HTERT RPE-1 (cell line): ENCODE measurements around the gene TRMT44.
"Not testable (repeated sequence)": the region's sequence is repeated elsewhere in the genome, so short reads cannot be mapped to it uniquely, and the experiment has no call there.

Experiments used
- in situ Hi-C: fragments of 300-500 bp; cut with MboI; formaldehyde crosslinking; loops from 4 replicates; pipeline ENCODE4 v1.14.3; 2020; ENCODE audit warnings: low sequenced_read_pairs

The TRMT44 gene

DNA sequence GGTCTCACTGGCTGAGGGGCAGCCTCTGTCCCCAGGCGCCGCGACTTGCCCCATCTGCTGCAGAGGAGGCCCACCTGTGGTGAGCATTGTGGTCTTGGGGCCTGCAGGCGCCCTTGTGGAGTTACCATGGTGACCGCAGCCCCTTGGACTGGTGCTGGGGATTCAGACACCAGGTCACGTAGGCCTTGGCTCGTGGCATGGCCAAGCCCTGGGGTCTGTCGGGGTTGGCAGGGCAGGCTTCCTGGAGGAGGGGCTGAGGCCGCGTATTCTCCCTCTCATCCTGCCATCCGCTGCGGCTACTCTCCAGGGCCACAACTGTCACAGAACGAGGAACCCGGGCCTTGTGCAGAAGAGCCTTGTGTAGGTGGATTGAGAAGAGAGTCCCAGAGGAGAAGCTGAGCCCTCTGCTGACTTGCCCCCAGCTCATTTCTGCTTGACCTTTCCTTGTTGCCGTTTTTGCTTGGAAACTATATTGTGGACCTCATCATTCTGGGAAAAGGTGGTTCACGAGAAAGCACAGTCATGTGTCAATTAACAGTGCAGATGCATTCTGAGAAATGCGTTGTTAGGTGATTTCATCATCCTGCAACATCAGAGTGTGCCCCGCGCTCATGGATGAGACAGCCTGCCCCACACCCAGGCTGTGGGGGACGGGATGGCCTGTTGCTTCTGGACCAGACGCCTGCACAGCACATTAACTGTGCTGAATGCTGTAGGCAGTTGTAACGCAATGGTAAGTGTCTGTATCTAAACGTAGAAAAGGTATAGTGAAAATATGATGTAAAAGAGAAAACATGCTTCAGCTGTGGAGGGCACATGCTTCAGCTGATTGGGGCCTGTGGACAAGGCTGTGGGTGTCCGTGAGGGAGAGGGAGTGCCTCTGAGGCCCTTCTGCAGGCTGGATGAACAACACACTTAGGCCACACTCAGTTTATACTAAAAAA is 38.5 kb downstream of the TRMT44 start:
- in situ Hi-C loops, result no loop called here

DNA sequence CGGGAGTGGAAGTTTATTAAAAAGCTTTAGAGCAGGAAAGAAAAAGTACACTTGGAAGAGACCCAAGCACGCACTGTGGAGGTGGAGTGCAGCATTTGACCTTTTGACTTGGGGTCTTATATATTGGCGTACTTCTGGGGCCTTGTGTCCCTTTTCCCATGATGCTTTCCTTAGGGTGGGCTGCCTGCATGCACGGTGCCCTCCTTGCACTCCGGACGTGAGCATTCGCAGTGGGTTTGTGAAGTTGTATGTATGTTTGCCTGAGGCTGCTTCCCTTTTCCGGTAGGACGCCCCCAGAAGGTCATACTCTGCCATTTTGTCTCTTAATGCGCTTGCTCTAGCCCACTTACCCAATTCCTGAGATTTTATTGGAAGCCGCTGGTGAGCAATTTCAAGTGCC is 39.6 kb downstream of the TRMT44 start:
- in situ Hi-C loops, result no loop called here

DNA sequence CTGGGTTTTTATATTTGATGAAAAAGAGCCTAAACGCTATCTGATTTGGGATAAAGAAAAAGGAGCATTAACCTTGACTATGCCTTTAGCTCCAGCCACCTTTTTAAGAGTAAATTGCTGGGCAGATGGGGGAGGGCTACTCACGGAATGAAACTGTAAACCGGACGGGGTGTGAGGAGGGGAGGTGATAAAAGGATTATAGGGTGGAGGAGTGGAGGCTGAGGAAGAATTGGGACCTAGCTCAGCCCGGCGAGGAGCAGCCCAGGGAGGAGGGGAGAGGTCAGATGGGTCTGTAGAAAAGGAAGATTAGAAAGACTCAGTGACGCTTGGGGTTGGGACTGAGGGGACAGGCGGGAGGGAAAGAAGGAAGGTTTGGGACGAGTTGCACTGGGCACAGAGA is 46.1 kb downstream of the TRMT44 start:
- in situ Hi-C loops, result not testable (repeated sequence)

DNA sequence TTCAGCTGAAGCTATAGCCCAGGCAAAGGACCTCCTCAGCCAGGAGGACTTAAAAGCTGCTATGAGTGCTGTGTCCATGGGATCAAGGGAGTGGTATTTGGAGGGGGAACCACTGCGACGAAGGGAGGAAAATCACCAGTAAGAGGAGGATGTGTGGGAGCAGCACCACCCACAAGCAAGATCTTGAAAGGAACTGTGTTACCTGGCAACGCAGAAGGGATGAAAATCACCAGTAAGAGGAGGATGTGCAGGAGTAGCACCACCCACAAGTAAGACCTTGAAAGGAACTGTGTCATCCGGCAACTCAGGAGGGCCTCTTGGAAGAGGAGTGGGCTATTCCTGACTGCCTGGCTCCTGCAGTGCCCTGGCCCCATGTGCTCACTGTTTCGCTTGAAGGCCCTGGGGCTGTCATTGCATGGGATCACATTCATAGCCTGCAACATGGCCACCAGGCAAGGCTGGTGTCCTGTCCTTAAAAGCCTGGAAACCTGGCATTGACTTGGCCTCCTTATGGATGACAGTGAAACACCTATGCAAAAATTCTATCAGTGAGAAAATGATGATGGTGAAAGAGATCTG is 48.3 kb downstream of the TRMT44 start:
- in situ Hi-C loops, result no loop called here

DNA sequence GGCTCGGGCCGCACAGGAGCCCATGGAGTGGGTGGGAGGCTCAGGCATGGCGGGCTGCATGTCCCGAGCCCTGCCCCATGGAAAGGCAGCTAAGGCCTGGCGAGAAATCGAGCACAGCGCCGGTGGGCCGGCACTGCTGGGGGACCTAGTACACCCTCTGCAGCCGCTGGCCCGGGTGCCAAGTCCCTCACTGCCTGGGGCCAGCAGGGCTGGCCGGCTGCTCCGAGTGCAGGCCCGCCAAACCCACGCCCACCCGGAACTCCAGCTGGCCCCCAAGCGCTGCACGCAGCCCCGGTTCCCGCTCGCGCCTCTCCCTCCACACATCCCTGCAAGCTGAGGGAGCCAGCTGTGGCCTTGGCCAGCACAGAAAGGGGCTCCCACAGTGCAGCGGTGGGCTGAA is 50.9 kb downstream of the TRMT44 start:
- in situ Hi-C loops, result not testable (repeated sequence)

DNA sequence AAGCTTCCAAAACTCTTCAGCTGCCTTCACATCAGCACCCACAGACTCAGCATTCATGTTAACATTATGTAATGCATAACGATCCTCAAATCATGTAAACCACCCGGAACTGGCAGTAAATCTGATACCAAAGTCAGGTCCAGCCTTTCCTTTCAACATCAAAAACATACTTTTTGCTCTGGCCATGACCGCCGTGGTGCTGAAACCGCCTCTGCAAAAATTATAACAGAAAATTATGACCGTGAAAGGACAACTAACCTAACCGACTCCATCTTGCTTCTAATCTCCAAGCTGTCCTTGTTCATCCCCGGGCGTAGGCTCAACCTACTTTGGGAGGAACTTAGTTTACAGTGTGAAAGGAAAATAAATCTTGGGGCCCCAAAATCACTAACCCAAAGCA is 51.6 kb downstream of the TRMT44 start:
- in situ Hi-C loops, result no loop called here

DNA sequence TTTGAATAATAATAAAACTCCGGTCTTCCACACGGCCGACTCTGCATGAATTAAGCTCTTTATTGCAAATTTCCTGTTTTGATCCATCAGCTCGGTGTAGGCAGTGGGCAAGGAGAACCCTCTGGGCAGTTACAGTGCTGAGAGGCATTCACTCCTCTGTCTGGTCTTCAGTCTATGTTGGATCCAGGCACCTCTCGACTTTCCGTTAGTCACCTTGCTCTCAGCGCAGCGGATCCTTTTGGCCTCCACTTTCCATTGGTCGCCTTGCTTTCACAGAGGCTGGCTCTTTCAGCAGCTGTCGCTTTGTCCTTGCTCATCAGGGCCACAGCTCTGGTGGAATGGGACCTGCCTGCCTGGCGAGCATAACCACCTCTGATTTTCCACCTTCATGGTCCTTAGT is 52.9 kb downstream of the TRMT44 start:
- in situ Hi-C loops, result no loop called here

DNA sequence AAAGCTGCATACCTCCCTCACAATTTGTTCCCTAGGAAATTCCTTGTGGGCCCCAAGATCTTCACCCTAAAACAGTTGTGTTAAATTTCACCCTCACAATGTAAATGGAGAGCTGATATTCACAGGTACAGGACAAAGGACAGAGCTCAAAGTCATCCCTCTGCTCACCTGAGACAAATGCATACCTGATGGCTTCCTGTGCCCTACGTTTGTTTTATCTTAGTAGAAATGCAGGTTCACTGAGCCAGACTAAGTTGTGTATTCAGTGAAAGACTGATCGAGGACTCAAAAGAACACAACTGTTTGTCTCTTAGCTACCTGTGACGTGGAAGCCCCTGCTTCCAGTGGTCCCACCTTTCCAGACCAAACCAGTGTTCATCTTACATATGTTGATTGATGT is 53.6 kb downstream of the TRMT44 start:
- in situ Hi-C loops, result no loop called here

DNA sequence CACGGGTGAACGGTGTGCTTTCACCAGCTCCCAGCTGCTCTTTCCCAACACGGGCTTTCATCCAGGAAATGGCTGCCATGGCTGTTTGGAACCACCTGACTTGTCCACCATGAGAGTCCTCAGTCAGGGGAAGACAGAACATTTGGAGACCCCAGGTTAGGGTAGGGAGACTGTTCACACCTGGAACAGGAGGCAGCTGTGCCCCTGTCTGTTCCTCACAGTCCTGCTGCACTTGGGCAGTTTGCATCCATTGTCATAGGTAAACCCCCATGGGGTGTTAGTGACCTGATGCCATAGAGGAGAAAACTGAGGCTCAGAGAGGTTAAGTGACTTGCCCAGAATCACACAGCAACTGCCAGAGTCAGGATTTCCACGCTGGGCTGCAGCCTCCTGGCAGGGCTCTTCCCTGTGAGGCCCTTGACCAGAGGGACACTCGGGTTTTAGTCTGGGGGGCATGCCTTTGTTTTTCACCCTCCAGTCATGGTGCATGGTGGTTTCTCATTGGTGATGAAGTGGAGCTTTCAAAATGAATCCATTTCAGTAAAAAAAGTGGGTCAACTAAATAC is 54.5 kb downstream of the TRMT44 start:
- in situ Hi-C loops, result no loop called here

DNA sequence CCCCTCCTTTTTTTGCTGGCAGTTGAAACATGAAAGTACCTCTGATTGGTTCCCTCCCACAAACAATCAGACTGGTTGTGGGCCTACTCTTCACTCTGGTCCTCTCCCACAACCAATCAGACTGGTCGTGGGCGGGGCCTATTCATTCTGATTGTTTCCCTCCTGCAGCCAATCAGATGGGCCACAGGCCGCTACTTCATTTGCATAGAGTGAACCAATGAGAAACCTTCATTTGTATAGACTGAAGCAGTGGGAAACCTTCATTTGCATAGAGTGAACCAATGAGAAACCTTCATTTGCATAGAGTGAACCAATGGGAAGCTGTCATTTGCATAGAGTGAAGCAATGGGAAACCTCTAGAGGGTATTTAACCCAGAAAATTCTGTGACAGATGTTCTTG is 55.2 kb downstream of the TRMT44 start:
- in situ Hi-C loops, result no loop called here

DNA sequence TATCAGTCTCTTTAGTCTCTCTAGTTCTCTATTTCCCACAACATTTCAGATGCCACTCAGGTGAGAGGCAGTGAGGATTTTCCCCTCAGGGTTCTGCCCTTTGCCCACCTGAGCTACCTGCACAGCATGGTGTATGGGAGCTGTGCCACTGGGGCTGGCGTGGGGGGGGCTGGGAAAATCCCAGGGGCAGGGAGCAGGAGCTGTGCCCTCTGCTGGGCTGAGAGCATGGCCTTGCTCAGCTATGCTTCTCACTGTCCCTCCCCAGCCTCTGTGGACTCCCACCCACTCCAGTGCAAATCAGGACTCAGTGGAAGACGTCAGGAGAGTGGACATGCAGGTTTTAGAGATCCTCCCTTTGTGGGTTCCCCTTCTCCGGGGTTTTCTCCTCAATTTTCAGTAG is 57.2 kb downstream of the TRMT44 start:
- in situ Hi-C loops, result no loop called here

DNA sequence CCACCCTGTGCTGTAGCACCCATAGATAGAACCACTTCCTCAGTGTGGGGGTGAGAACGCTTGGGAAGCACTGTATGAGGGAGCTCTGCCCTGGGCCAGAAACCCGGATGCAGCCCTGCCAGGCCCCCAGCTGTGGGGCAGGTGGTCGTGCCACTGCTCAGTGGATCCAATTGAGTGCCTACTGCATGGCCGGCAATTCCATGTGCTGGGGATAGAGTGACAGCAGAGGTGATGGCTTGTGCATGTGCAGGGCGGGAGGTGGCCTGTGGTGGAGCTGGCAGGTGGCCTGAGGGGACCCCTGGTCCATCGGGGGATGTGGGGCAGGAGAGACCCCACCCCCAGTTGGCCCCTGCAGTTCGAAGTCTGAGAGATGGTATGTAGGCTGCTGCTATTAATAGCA is 60.4 kb downstream of the TRMT44 start:
- in situ Hi-C loops, result no loop called here

DNA sequence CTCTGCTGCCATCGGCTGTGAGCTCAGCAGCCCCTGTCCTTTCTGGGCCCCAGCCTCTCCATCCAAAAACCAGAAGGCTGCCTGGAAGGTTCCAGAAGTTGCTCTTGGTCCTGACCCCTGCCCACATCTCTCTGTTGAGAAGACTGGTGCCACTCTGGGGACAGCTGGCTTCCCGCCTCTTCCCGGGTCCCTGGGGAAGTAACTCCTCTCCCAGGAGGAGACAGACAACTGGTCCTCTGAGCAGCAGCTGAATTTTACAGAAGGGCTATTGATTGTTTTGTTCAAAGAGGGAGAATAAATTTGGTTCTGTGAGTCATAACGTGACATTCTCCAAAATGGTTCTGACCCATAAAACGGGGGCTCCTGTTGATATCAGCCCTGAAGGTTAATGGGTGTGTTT is 61.2 kb downstream of the TRMT44 start:
- in situ Hi-C loops, result no loop called here

DNA sequence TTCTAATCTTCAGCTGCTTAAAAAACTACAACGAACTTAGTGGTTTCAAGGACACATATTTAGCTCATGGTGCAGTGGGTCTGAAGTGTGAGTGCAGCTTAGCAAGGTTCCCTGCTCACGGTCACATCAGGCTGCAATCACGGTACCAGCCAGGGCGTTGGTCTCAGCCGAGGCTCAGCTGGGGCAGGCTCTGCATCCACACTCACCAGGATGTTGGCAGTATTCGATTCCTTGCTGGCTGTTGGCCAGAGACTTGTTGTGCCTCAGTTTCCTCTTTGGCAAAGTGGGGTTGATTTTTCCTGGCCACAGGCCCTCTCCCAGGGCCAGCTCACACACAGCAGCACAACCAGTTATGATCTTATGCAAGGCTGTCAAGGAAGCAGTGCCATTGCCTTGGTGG is 61.8 kb downstream of the TRMT44 start:
- in situ Hi-C loops, result no loop called here

DNA sequence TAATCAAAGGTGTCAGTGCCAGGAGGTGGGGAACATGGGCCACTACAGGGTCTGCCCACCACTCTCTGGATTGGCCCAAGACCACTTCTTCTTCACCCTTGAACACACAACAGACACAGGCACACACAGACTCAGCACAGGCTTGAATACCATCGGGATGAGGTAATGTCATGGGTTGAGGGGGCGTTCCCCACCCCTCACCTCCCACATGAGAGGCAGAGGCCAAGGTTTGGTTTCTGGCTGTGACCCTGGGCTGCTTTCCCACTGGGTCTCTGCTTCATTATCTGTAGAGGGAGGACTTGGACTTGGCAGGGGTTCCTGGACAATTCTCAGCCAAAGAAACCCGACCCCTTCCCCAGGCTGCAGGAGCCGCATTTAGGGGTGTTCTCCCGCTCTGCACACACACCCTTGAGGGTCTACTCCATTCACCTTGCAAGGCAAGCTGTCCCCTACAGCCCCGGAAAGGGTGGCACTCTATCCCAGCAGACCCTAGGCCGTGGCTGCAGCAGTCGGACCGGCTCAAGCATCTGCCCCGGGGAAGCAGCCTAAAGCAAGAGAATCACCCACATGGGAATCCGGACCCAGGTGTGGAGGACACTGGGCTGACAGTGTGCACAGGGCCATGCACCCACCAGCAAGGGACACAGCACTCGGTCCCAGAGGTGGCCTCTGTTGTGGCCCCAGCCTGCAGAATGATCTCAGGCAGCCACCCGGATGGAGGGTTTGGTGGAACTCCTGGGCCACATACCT is 62.4 kb downstream of the TRMT44 start:
- in situ Hi-C loops, result no loop called here

DNA sequence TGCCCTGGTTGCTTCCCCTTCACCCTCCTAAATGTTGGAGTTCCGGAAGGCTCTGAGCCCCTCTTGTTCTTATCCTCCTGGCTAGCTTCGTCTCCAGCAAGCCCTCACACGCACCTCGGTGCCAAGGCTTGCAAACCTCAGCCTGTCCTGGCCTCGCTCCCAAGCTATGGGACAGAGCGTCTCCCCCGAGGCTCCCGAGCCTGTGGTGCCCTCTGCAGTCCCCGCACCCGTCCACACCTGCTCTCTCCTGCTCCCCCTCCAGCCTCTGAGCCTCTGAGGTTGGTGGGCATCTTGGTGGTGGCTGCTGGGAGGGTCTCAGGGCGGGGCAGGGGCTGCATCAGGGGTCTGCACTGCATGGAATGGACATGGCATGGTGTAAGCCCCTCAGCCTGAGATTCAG is 63.2 kb downstream of the TRMT44 start:
- in situ Hi-C loops, result no loop called here

DNA sequence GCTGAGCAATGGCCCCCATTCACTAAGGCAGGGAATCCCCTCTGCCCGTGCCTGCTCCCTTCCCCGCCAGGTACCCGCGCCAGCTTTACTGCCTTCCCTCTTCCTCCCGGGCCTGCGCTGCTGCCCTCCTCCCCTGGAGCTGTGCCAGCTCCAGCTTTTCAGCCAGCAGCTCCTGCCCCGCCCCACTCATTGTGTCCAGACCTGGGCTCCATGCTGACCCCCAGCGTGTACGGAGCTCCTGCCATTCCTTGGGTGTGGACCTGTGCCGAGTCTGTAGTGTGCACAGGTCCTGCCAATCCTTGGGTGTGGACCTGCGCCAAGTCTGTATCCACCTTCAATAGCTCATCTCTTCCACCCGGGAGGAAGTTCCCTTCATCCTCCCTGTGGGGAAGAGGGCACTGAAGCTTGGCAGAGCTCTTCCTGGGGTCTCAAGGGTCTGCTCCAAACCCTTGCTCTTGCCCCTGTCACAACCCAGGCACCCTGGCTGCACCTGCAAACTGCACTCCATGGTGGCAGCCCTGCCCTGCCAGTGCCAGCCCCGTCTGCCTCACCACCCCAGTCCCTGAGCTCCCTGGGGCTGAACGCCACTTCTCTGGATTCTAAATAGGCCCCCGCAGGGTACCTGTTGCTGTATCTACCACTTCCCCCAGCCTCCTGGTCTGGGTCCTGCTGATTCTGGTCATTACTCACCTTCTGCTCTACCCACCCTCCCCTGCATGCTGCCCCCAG is 63.9 kb downstream of the TRMT44 start:
- in situ Hi-C loops, result no loop called here

DNA sequence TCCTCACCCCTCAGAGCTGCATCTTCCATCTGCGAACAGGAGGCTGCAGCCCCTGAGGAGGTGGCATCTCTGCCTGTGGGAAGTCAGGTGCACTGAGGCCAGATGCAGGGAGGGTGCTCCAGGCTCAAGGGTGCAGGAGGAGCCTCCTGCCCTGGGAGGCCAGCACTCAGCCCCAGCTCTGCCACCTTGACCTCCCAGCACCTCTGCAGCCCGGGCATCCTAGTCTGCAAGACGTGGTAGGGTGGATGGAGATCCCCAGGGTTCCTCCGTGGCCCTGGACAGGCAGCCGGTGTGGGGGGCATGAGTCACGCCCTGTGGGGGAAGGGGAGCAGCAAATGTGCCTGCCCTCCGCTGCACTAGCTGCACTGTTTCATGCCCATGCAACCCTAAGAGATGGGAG is 64.7 kb downstream of the TRMT44 start:
- in situ Hi-C loops, result no loop called here

DNA sequence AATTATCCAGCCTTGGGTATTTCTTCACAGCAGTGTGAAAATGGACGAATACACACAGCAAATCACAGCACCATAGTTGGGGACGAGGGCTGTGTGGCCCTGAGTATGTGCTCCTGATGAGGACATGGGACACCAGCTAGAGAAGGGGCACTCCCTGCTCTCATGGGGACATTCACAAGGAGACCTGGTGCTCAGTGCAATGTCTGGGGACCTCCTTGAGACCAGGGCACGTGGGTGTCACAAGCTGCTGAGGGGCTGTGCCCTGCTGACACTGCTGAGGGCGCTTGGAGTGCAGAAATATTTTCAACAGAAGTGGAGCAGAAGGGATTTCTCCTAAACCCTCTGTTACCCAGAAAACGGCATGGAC is 65.4 kb downstream of the TRMT44 start:
- in situ Hi-C loops, result no loop called here

DNA sequence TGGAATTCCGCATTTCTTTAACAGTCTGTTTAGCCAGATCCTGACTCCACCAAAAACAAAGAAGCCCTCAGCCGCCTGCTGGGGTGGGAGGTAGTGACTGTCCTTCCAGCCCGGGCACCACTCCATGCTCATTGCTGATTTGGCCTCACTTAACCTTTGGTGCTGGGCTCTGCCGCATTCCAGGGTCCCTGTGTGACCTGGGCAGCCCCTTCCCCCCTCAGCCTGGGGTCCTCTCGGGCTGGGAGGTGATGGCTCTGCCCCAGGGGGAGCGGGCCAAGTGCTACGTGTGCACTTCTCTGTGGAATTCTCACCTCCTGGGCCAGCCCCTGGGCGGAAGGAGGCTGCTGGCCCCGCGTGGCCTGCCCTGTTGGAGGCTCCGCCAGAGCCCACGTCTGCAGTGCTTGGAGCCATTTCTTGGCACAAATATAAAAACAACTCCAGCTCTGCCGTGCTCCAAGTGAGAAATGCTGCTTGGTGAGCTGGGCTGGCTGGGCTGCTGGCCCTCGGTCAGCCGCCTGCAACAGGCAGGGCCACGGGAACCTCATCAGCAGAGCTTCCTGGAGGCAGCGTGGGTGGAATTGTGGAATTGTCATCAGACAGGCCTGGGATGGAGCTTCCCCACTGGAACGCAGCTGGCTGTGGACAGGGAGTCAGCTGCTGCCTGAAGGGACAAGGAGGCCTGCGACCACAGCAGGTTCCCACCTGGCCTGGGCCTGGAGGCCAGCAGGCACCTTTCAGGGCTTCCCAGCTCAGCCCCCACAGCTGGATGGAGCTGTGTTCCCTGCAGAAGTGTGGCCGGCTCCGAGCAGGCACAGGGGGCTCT is 66.0 kb downstream of the TRMT44 start:
- in situ Hi-C loops, result no loop called here
